ENCODE data around the gene MAN1C1.

GRCh38 chr1:25825605-25826004 is 209.0 kb downstream of the MAN1C1 start:
- TF ChIP-seq CTCF (IDR thresholded peaks at IDR 0.05), result no peak
- TF ChIP-seq POLR2A (IDR thresholded peaks at IDR 0.05), result no peak
